ENCODE measurements around the gene FGF4.
"Not testable (repeated sequence)": the region's sequence is repeated elsewhere in the genome, so short reads cannot be mapped to it uniquely, and the experiment has no call there.

The FGF4 gene

DNA sequence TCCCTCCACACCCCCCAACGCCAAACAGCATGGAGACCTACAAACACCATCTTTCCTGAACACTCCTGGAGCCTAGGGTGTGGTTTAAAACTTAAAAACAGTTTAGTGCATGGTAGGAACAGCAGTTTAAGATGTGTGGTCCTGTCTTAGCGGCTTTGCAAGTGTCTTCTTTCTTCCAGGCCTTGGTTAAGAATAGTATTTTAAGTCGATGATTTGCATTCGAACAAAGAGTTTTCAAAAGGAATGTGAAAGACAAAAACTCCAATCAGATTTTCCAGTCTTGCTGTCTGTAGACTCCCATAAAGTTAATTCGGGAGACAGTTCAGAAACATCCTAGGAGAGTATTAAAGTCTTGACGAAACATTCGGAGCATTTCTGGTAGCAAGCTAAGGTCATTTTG, 3.7 kb downstream of the FGF4 start:
- no peak for DNase-seq

DNA sequence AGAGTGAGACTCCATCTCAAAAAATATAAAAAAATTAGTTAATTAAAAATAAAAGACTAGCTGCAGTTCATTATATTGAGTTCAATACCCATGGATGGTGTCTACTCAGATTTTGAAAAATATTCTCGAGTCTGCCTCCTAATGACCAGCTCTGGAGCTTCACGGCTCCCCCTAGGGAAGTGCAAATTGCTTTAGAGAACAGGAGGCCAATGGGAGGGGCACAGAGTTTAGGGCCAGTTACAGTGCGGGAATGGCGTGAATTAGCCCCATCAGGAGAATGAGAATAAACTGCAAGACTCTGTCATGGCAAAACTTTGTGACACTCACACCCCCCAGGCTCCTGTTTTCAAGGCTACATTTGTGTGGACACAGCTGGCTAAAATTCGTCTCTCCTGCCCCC, 4.6 kb downstream of the FGF4 start:
- no peak for DNase-seq

DNA sequence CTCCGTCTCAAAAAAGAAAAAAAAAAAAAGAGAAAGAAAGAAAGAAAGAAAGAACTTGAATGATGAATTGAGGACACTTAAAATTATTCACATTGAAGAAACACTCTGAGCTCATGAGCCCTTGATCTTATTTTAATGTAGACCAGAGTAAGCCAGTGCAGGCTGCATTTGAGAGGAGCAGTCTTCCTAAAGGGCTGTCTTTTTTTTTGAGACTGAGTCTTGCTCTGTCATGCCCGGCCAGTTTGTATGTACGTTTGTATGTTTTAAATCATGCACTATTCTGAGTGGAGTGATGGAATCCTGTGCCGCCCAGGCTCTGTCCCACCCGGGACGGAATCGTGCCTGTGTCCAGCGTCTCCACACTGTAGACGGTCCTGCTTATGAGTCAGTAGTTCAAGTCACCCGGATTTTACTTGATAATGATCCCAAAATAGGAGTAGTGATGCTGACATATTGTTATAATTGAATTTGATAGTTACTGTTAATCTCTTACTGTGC, 9.6 kb downstream of the FGF4 start:
- no peak for DNase-seq

DNA sequence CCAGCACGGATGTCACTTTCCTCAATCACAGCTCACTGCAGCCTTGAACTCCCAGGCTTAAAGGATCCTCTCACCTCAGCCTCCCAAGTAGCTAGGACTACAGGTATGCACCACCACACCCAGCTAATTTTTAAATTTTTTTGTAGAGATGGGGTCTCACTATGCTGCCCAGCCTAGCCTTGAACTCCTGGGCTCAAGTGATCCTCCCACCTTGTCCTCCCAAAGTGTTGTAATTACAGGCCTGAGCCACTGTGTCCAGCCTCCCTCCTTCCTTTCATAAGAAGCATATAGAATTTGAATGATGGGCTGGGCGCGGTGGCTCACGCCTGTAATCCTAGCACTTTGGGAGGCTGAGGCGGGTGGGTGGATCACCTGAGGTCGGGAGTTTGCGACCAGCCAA, 10.2 kb downstream of the FGF4 start:
- not testable (repeated sequence) for DNase-seq

DNA sequence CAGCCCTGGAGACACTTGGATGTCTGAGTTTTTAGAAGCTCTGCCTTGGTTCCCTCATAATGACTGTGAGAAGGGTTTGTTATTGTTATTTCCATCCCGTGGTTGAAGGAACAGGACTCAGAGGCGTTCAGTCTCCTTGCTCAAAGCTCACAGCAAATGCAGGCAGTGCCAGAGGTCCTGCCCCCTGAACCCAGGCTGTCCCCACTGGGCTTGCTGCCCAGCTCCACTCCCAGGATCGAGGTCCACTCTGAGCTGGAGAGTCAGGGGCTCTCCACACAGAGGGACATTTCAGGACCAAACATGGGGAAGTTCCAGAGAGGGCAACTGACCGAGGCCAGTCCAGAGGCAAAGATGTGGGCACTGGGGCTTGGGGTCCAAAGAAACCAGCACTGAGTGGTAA, 14.8 kb downstream of the FGF4 start:
- DNase-seq, result no peak

DNA sequence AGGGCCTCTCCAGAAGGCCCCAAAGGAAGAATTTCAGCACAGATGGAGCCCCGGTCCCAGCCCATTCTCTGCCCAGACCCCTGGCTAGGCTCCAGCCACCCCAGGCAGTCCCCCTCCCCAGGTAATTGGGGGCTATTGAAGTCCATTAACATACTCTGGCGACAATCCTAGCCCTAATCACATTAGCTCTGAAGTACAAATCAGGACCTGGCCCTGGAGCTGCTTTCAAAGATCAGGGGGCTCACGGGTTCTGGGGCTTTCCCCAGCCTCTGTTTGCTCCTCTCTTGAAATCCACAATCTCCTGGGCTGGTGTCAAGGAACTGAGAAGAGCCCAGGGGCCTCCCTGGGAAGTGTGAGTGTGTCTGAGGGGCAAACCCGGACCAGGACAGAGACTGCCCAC, 22.3 kb downstream of the FGF4 start:
- DNase-seq, result no peak

DNA sequence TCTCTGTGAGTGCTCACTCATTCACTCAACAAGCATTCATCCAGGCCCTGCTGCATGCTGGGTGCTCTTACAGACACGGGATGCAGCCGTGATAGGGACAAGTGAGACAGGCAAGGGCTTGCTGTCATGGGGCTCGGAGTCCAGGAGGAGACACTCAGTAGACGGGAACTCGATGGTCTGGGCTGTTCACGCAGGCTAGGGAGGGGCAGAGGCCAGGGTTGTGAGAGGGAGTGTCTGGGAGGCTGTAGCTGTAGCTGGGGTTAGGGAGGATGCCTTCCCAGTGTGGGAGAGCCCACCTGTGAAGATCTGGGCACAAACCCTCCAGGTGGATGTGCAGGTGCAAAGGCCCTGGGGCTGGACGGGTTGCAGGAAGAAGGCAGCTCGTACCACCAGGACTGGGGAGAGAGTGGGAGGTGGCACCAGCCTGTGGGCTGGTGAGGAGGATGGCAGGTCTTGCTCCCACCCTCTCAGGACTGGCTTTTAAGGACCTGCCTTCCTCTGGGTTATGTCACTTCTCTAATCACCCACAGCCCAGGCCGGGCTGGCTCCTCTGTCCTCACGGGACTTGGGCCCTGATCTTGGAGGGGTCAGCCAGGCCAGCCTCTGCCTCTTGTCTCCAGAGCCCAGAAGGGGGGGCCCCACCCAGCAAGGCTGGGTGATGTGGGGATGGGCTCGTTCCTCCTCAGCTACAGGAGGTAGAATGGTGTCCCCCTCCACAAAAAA, 24.1 kb downstream of the FGF4 start:
- DNase-seq, result no peak

DNA sequence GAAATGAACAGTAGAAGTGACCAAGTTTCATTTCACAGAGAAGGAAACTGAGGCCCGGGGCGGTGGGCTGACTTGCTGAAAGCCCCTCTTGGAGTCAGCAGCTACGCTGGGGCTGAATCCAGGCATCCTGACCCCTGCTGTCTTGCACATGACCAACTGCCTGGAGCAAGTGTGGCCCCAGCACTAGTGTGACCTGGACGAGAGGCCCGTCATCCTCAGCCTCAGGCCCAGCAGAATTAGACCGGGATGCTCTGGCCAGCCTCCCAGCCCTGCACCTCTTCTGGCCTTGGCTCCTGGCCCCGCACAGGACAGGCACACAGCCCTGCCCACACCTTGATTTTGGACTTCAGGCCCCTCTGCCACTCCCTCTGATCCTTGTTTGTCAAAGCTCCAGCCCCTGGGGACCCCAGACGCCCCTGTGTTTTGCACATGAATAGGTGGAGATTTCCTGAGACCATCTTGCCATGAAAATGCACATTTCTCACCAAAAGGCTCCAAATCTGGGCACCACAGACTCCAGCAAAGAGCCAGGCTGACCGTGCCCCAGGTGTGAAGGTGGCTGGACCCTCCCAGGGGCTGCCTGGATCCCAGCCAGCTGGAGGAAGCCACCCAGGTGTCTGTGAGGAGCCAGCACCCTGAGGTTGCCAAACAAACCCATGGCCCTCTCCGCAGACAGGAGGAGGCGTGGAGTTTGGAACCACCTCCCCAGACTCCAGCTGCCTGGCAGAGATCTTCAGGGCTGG, 24.9 kb downstream of the FGF4 start:
- DNase-seq, result no peak

DNA sequence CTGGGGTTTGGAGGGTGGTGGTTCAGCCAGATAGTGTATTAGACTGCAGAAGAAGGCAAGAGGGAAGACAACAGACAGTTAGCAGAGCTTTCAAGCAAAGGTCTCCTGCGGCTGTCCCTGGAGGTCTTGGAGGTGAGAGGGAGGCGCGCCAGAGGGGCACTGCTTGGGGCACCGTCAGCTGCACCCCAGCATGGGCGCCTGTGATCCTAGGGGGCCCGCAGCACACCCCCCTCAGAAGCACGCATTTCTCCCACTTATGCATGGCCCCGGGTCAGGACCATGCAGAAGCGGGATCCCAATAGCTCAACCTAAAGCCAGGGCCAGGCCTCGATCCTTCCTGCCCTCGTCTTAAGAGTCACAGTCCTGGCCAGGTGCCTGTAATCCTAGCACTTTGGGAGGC, 26.5 kb downstream of the FGF4 start:
- no peak for DNase-seq

DNA sequence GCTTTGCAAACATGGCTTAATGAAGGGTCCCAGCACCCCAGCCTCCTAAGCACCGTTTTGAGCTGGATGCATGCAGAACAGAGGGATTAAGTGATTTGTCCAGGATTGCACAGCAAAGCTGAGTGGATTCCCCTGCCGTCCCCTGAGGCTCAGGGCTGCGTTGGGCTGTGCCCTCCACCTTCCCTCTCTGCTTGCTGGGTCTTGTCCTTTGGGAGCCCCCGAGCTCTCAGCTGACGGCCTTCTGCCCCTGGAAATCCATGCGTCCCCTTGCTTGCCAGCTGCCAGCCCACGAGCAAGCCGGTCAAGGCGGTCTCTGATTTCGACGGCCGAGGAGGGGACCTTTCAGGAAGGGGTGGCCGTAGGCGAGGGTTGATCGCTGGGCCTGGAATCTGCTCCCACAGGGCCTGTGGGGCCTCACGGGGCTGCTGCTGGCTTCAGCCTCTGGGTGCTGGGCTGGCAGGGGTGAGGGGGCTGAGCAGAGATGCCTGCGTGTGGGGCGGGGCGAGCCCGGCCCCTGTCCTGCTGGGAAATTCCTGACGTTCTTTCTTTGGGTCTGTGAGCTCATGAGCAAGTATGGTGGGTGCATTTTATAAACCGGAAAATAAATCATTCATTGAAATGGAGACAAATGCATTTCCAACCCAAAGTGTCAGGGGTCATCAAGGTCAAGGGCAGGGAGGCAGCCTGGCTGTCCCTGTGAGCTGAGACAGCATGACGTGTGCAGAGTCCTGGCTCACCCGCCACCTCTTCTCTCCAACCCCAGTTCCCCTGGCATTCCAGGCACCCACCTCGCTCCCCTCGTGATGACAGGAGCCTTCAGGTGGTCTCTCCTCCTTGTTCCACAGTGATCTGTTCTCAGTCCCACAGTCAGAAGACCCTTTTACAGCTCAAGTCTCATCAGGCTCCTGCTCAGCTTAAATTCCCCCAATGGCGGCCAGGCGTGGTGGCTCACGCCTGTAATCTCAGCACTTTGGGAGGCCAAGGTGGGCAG, 28.1 kb downstream of the FGF4 start:
- peak; percentile 44 for DNase-seq

DNA sequence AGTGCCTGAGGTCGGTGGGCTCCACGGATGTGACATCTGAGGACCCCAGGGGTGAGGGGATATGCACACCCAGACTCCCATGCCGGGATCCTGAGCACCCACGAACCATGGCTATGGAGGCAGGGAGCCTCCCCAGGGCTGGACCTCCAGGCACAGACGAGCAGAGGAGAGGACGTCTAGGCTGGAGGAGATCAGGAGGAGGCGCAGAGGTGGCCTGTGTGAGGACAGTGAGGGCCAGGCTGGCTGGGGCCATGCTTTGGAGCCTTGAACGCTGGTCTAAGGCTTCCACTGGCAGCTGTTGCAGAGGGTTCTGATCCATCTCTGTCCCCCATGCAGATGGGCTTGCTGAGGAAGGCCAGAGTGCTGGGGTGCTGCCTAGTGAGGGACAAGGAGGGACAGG, 29.0 kb downstream of the FGF4 start:
- no peak for DNase-seq

DNA sequence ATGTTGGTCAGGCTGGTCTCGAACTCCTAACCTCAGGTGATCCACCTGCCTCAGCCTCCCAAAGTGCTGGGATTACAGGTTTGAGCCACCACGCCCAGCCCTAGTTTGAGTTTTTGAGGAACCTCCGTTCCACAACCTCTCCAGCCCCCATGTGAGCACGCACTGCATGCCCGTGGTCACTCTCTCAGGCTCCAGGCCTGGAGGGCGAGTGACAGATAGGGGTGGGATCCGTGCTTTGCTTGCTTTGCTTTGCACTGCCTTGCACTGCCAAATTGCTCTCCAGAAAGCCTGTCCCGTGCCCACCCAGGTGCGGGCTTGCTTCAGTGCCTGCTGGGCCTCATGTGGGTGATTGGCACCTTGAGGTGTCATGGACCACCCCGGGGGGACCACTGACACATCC, 29.9 kb downstream of the FGF4 start:
- no peak for DNase-seq

DNA sequence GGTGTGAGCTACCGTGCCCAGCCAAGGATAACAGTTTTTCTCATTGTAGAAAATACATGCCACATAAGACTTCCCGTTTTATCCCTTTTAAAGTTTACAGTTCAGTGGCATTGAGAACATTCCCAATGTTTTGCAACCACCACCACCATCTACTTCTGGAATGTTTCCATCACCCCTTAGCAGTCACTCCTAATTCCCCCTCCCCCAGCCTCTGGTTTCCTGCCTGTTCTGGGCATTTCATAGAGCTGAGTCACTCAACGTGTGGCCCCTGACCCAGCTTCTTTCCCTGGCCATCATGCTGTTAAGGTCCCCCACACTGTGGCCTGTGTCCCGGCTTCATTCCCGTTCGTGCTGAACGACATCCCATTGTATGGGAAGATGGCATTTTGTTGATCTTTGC, 30.7 kb downstream of the FGF4 start:
- peak; percentile 86 for DNase-seq

DNA sequence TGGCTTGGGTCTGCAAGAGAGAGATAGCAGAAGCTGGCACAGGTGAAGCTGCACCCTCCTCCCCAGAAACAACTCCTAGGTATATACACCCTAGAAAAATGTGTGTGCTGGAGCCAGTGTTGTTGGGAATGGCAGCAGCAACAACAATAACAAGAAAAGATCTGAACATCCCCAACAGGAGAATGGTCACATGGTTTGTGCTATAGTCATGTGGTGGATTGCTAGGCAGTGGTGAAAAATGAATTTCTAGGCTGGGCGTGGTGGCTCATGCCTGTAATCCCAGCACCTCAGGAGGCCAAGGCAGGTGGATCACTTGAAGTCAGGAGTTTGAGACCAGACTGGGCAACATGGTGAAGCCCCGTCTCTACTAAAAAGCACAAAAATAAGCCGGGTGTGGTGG, 40.3 kb downstream of the FGF4 start:
- no peak for DNase-seq

DNA sequence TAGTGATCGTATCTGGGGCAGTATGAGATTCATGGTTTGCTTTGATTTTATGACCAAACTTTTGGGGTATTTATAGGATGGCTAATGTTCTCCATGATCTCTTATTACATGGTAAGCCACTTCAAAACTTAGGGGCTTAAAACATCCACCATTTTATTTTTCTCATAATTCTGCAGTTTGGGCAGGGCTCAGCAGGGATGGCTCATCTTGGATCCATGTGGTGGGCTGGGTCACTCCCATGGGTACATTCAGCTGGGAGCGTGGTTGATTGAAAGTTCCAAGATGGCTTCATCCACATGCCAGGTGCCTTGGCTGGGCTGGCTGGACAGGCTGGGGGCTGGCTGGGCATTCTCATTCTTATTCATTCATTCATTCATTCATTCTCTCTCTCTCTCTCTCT, 40.8 kb downstream of the FGF4 start:
- DNase-seq, result no peak

DNA sequence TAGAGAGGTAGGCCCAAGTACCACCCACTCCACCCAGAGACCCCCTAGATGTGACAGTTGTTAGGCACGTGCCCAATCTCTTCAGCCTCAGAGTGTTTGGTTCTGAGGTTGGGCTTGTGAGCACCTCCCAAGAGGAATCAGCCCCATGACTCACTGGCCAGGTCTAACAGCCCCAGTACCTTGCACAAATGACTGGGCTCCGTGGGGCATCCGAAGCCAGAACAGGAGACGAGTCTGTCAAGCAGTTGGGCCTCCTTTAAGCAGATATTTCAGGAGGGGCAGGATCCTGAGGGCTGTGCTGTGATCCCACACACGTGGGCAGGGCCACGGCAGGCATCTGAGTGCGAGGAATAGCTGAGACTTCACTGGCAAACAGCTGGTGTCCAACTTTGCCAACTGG, 42.2 kb downstream of the FGF4 start:
- no peak for DNase-seq

DNA sequence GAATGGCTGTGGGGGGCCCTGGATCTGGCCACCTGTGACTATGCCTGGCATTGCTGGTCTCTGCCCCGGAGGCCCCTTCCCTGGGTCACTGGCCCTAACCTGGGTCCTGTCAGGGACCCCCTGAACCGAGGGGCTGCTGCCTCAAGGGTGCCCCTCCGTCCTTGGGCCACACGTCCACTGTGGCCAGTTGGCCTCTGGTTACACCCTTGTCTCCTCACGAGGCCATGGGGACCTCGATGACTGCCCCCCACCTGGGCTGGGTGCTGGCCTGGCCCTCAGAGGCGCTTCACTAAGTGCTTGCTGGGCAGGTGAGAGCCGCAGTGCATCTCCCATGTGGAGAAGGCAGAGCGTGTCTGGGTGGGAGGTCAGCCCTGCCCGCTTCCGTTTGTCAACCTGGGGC, 44.0 kb downstream of the FGF4 start:
- DNase-seq, result no peak

DNA sequence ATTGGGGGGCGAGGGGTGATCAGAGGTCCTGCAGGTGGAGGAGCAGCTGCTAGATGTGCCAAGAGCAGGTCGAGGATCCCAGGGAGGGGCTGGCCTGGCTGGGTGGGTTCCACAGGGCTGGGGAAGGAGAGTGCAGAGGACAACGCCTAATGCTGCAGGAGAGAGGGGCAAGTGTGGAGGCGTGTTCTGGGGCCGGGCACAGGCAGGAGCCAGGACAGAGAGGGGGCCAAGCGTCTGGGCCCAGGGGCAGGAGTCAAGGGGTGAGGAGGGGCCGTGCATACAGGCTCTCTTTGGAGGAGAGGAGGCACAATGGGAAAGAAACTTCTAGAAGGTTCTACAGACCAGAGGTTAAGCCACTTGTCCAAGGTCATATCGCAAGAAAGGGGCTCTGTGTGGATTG, 44.6 kb downstream of the FGF4 start:
- no peak for DNase-seq

DNA sequence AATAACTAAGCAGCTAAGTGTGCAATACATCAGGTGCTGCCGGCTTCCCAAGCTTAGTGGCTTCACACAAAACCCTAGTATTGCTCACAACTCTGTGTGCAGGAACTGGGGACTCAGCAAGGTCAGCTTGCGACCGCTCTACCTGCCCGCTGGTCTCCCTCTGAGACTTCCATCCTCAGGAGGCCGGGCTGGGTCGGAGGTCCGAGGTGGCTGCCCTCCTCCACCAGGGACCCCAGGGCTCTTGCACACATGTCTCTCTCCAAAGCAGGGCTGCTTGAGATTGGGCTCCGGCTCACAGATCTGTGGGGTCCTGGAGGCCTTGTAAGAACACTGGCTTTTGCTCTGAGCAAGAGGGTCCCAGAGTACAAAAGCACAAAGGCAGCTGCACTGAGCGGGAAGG, 45.9 kb downstream of the FGF4 start:
- no peak for DNase-seq

DNA sequence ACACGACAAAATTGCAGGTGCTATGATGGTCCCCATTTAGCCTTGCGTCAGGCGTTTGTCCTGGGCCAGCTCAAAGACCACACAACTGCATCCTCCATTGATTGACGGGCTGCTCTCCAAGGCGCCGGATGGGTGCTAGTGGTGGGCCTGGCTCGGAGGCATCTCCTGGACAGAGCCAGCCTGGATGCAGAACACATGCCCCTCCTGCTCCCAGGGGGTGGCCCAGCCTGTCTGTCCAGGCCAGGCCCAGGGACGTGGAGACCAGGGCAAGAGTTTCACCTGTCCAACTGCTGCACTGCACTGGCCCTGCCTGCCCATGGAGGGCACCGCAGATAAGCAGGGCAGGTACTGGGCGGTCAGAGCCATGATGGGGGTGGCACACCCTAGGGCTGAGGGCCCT, 47.9 kb downstream of the FGF4 start:
- DNase-seq, result no peak

DNA sequence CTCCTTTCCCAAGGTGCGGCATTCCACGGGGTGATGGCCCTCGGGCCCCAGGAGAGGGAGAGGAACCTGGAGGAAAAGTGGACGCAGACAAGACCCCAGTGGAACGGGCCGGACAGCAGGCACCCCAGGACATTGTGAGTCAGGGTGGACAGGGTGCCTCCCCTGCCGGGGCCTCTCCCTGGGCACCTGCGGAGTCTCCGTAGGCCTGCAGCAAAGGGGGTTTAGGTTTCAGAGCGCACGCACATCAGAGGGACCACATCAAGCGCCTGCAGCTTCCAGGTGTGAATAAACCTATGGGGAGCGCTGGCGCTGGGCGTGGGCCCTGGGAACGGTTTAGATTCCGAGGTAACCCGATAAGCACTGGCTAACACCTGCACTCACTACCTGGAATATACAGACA, 48.7 kb downstream of the FGF4 start:
- no peak for DNase-seq

DNA sequence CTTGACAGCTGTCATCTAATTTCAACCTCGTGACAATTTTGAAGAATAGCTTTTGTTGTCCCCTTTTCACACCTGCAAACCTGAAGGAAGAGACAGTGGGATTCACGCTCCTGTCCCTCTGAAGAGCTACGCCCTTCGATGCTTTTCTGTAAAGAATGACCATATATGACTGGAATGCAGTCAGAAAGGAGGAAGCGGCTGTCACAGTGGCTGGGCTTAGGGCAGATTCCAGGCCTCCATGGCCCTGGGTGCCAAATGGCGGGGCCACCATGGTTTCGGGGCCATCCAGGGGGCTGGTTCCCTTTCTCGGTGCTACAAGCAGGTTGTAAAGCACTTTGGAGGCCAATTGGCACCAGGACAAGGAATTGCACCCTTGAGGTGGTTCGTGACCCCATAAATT, 49.1 kb downstream of the FGF4 start:
- no peak for DNase-seq

DNA sequence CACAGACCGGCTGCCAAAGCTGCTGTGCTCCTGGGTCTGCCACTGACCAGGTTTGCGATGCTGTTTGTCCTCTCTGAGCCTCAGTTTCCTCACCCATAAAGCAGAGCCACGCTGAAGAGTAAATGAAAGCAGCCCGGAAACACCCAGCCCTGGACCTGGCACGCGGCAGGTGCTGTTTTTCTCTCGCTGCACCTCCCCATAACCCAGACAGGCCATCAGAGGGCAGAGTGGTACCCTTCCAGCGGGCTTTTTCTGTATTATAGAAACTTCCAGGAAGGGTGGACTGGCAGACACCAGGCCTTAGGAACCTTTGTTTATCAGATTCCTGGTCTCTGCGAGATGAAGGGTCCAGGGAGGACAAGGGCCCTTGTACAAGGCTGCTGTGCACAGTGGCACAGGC, 53.4 kb downstream of the FGF4 start:
- no peak for DNase-seq

DNA sequence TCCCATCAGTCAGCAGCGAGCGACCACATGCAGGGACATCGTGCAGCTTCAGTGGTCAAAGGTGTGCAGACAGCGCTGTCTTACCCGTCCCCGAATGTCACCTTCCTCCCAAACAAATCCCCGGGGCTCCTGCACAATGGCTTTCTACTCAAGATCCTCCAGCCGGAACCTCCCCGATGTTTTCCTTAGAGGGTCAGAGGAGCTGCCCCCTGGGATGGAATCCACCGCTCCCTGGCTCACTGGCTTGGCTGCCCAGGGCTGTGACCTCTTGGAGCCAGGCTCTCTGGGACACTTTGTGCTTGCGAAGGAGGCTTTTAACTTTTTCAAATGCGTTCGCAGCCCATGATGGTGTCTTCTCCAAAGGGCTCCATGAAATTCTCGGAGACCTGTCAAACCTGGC, 54.0 kb downstream of the FGF4 start:
- no peak for DNase-seq

Data from fibroblast of upper back skin (primary cell).